GM12874 (cell line): Measurements from ENCODE around the gene SYPL2.

Experiments used
- TF ChIP-seq, protein P1 (sequence below): IDR thresholded peaks from 2 replicates; pipeline ENCODE4 v1.5.1; 2011; ENCODE audit warnings: low read depth, mild to moderate bottlenecking, control low read depth, low read length, moderate library complexity; ENCODE audit not compliant: insufficient read depth

The SYPL2 gene

DNA sequence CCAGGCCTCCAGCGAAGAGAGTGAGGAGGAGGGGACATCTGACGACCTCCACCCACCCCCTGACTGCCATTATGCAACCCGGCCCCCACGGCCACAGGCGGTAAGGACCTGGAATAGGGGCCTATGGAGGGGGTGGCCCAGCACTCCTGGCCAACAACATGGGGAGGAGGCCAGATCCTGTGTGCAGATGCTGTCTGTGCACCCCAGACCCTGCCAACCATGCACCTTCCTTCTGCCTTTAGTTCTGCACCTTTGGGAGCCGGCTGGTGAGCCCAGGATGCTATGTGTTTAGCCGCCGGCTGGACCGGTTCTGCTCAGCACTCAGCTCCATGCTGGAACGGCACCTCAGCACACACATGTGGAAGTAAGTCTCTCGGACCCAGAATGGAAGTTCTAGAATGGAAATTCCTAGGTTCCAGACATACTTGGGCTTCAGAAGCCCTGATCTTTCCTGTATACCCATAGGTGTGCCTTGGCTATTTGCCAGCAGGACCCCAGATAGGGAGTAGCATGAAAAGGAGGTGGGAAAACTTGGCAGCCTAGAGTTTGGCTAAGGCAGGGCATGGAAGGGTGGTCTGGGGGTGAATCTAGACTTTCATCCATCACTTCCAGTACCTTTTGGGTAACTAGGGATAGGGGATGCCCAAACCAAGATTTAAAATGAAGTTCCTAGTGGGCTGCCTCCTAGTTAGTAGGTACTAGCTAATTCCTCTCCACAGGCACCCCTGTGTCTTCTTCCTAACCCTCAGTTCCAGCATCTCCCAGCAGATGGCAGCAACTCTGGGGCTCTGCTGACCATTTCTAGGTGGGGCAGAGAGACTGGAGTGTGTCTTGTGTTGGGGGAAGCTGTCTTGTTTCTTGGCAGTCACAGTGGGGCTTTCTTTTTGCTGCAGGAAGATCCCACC lies 23.9 kb downstream of the SYPL2 start:
- TF ChIP-seq, protein P1, sequence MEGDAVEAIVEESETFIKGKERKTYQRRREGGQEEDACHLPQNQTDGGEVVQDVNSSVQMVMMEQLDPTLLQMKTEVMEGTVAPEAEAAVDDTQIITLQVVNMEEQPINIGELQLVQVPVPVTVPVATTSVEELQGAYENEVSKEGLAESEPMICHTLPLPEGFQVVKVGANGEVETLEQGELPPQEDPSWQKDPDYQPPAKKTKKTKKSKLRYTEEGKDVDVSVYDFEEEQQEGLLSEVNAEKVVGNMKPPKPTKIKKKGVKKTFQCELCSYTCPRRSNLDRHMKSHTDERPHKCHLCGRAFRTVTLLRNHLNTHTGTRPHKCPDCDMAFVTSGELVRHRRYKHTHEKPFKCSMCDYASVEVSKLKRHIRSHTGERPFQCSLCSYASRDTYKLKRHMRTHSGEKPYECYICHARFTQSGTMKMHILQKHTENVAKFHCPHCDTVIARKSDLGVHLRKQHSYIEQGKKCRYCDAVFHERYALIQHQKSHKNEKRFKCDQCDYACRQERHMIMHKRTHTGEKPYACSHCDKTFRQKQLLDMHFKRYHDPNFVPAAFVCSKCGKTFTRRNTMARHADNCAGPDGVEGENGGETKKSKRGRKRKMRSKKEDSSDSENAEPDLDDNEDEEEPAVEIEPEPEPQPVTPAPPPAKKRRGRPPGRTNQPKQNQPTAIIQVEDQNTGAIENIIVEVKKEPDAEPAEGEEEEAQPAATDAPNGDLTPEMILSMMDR: peak; percentile 86

DNA sequence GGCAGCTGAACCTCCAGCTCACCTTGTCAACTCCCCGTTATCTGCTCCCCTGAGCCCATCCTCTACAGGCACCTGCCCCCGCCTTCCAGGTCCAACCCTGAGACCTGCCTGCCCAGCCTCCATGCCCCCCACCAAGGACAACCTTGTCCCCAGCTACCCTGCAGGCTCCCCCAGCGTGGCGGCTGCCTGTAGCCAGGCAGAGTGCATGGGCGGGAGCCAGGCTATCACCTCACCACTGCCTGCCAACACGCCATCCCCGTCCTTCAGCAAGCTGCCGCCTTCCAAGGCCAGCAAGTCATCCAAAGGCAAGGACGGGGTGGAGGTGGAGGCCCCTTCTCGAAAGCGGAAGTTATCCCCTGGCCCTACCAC lies 24.6 kb downstream of the SYPL2 start:
- TF ChIP-seq, protein P1: no peak

DNA sequence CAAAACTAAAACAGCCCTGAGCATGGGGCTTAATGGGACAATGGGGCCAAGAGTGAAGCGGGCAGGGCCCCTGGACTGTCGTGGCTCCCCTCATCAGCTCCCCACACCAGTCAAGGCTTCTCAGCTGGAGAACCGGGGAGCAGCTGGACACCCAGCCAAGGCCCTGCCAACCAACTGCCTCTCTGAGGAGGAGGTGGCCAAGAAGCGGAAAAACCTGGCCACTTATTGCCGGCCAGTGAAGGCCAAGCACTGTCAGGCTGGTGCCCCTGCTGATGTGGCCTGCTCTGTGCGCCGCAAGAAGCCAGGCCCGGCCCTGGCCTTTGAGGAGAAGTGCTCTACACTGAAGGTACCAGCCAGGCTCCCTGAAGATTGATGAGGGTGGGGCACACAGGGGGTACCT lies 25.0 kb downstream of the SYPL2 start:
- TF ChIP-seq, protein P1: no peak

DNA sequence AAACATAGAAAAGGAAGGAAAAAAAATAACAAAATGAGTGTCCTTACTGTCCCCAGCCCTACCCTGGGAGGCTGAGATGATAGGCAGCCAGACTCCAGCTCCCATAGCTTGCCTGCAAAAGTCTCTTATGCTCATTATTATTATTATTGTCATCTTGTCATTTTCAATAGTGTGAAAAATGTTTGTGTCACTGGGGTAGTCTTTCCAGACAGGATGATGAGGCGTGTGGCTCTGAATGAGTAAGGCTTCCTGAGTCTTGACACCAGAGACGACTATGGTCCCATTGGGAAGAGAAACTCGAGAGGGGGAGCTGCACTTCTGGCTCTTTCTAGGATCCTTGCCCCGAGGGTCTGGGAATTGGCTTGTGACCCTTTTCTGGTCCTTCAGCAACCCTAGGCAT lies 26.4 kb downstream of the SYPL2 start:
- TF ChIP-seq, protein P1: no peak

DNA sequence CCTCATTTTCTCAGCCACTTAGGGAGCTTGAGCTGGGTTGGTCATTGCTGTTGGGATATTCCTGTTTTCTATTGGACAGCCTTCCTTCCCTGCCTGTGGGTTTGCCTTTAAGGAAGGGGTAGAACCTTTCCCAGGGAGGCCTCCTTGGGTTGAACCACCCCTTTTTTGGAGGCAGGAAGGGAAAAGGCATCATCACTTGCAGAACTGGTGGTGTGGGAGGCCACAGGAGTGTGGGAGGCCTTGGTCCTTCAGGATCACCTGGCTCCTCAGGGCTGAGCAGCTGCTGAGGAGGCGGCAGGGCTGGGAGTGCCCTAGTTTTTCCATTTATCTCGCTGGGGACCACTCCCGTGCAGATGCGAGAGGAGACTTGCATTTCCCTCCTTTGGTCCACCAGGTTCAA lies 26.9 kb downstream of the SYPL2 start:
- TF ChIP-seq, protein P1: no peak

DNA sequence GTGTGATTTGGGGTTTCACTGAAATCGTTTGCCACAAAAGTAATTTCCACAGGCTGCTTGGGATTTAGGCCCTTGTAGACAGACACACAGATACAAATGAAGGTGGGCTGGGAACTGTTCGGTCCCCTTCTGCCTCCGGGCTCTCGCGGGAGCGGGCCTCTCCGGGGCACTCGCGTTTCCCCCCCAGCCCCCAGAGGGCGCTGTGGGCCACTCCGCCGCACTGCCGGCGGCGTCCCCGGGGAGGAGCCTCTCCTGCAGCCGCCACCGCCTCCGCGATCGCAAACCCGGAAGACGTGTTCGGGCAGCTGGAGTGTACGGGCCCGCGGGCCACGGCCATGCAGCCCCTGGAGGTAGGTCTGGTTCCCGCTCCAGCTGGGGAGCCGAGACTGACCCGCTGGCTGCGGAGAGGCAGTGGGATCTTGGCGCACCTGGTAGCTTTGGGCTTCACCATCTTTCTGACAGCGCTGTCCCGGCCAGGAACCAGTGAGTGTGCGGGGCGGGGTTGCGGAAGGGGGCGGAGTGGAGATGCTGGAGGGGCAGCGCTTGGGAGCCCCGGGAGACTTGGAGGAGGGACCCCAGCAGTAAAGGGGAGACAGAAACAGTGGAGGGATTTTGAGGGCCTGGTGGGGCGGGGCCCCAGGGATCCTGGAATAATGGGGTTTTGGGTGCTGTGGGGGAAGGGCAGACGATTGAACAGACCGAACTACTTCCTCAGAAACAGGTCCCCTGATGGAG lies 27.6 kb downstream of the SYPL2 start, which contains the start of gene CYB561D1:
TSS of gene CYB561D1 (plus strand) at position 290 of the 735 bp plus-strand sequence. CDS start at position 336, 46 bp downstream.
- TF ChIP-seq, protein P1: peak; percentile 97

DNA sequence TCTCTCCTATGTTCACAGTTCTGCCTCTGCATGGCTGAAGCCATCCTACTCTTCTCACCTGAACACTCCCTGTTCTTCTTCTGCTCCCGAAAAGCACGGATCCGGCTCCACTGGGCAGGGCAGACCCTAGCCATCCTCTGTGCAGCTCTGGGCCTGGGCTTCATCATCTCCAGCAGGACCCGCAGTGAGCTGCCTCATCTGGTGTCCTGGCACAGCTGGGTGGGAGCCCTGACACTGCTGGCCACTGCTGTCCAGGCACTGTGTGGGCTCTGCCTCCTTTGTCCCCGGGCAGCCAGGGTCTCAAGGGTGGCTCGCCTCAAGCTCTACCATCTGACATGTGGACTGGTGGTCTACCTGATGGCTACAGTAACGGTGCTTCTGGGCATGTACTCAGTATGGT lies 29.4 kb downstream of the SYPL2 start:
- TF ChIP-seq, protein P1: no peak
